ENCODE data around the gene CLPTM1. TPM values are rescaled to one million over a fixed set of nuclear protein-coding genes. Genes with fewer than 3 reads are reported as not detected.

The CLPTM1 gene
- total and polyA plus RNA-seq, 2 experiments from 2014 or later: 59.6 to 71.4 TPM

DNA sequence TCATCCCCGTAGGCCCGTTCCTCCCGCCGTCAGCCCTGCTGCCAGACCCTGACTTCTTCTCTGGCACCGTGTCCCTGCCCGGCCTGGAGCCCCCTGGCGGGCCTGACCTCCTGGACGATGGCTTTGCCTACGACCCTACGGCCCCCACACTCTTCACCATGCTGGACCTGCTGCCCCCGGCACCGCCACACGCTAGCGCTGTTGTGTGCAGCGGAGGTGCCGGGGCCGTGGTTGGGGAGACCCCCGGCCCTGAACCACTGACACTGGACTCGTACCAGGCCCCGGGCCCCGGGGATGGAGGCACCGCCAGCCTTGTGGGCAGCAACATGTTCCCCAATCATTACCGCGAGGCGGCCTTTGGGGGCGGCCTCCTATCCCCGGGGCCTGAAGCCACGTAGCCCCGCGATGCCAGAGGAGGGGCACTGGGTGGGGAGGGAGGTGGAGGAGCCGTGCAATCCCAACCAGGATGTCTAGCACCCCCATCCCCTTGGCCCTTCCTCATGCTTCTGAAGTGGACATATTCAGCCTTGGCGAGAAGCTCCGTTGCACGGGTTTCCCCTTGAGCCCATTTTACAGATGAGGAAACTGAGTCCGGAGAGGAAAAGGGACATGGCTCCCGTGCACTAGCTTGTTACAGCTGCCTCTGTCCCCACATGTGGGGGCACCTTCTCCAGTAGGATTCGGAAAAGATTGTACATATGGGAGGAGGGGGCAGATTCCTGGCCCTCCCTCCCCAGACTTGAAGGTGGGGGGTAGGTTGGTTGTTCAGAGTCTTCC is 82.4 kb downstream of the CLPTM1 start:
- TF ChIP-seq, protein P1, sequence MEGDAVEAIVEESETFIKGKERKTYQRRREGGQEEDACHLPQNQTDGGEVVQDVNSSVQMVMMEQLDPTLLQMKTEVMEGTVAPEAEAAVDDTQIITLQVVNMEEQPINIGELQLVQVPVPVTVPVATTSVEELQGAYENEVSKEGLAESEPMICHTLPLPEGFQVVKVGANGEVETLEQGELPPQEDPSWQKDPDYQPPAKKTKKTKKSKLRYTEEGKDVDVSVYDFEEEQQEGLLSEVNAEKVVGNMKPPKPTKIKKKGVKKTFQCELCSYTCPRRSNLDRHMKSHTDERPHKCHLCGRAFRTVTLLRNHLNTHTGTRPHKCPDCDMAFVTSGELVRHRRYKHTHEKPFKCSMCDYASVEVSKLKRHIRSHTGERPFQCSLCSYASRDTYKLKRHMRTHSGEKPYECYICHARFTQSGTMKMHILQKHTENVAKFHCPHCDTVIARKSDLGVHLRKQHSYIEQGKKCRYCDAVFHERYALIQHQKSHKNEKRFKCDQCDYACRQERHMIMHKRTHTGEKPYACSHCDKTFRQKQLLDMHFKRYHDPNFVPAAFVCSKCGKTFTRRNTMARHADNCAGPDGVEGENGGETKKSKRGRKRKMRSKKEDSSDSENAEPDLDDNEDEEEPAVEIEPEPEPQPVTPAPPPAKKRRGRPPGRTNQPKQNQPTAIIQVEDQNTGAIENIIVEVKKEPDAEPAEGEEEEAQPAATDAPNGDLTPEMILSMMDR (IDR thresholded peaks at IDR 0.05; ENCODE audit: low read depth, low read length): no peak
- H3K9me3 ChIP-seq (ENCODE audit: low read depth): no peaks in the 10 kb centered on the region
- DNase-seq (ENCODE audit: low read depth in 1 of 2, low spot score in 1 of 2): no peak
- no peak overlapping the region for H3K4me3 ChIP-seq
- H3K4me1 ChIP-seq (ENCODE audit: low read depth): peaks cover 6% of the 10 kb centered on the region
- peaks cover 8% of the 10 kb centered on the region for H3K36me3 ChIP-seq
- no peak overlapping the region for H3K27ac ChIP-seq
- no peaks in the 10 kb centered on the region for H3K27me3 ChIP-seq

DNA sequence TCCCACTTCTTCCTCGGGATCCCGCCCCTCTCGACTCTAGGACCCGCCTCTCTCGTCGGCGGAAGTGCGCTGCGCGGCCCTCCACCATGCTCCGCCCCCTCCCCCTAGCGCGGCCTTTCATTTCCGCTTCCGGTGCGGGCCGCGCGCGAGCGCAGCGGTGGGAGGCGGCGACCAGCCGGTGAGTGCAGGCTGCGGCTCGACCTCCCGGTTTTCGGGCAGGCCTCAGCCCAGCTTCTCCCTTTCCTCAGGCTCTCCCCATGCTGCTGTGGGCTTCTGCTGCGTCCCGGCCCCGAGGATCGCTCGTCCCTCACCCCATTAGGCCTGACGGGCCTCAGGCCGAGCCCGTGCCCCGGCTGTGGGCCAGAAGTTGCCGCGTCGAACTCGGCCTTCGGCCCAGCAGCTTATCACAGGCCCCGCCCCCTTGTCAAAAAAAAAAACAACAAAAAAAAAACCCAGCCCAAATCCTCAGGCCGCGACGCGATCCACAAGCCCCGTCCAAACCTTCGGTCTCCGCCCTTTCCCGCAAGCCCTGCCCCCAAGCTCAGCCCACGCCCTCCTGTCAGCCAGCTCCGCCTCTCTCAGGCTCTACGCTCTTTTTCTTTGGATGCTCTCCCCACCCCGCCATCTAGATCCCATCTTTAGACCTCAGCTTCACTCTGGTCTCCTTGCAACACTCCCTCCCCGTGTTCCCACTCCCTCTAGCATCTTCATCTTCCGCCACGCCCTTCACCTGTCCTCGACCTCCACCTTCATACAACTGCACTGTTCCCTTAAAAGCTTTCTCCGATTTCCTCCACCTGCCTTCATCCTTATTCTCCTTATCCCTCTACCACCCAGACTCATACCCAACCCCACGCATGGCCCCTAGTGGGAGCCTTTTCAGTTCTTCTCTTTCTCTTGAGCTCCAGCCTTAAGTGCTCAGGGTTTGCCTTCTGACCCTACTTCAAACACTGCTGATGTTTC is 84.0 kb downstream of the CLPTM1 start, which contains the start of gene CLASRP:
CLASRP (plus strand) TSS at position 115 of the 963 bp plus-strand sequence. CDS start 1,168 bp downstream, outside the sequence.
- Histone ChIP-seq H3K27ac (peak within 1 kb of the TSS; percentile 93), H3K27me3 (no peaks in the 10 kb centered on the region), H3K4me1 (ENCODE audit: low read depth) (peaks cover 6% of the 10 kb centered on the region), H3K4me3 (peak within 1 kb of the TSS; percentile 95), H3K9me3 (ENCODE audit: low read depth) (no peaks in the 10 kb centered on the region), H3K36me3 (peaks cover 16% of the 10 kb centered on the region)
- peak; percentile 94 to 95 for DNase-seq (ENCODE audit: low read depth in 1 of 2, low spot score in 1 of 2)
- TF ChIP-seq, protein P1 (IDR thresholded peaks at IDR 0.05; ENCODE audit: low read depth, low read length): peak; percentile 2

DNA sequence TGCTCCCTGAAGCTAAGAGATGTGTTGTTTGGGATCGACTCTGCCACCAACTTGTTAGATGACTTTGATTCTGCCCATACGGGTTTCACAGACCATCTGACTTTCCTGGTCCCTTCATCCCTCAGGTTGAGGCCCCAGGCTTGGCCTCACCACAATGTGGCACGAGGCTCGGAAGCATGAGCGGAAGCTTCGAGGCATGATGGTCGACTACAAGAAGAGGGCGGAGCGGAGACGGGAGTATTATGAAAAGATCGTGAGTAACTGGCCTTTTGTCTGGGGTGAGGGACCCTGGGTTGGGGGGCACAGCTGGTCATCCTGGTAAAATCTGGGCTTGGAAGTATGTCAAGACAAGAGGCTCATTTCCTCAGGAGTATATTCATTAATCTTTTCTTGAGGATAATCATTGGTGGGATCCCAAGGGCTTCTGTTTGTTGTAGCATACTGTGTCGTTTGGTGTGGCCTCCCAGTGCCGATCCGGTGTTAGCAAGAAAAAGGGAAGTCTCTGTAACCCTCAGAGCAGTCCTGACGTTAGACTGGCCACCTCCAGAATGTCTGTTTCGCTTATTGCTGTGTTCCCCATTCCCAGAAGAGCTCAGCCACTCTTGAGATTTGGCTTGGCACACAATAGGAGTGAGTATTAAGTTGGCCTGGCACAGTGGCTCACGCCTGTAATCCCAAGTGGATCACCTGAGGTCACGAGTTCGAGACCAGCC is 85.0 kb downstream of the CLPTM1 start:
- Histone ChIP-seq H3K27ac (no peak overlapping the region), H3K36me3 (peaks cover 26% of the 10 kb centered on the region), H3K9me3 (ENCODE audit: low read depth) (no peaks in the 10 kb centered on the region), H3K4me3 (no peak overlapping the region), H3K4me1 (ENCODE audit: low read depth) (peaks cover 6% of the 10 kb centered on the region), H3K27me3 (no peaks in the 10 kb centered on the region)
- no peak for DNase-seq (ENCODE audit: low read depth in 1 of 2, low spot score in 1 of 2)
- TF ChIP-seq, protein P1 (IDR thresholded peaks at IDR 0.05; ENCODE audit: low read depth, low read length): no peak

DNA sequence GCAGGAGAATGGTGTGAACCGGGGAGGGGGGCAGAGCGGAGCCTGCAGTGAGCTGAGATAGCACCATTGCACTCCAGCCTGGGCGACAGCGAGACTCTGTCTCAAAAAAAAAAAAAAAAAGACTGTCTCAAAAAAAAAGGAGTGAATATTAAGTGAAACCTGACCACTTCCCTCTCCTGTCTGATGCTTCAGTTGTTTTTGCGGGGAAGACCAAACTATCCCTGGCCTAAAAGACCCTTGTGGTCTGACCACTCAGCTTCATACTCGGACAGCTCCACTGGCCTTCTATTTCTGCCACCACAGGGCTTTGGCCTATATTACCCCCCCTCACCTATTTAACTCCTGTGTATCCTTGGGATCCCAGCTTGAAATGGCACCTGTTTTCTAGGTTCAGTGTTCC is 85.9 kb downstream of the CLPTM1 start:
- no peak for DNase-seq (ENCODE audit: low read depth in 1 of 2, low spot score in 1 of 2)
- H3K36me3 ChIP-seq: peaks cover 29% of the 10 kb centered on the region
- no peaks in the 10 kb centered on the region for H3K9me3 ChIP-seq (ENCODE audit: low read depth)
- TF ChIP-seq, protein P1 (IDR thresholded peaks at IDR 0.05; ENCODE audit: low read depth, low read length): no peak
- no peak overlapping the region for H3K4me3 ChIP-seq
- peaks cover 6% of the 10 kb centered on the region for H3K4me1 ChIP-seq (ENCODE audit: low read depth)
- no peaks in the 10 kb centered on the region for H3K27me3 ChIP-seq
- H3K27ac ChIP-seq: no peak overlapping the region

Other genes starting within 250 kb of the CLPTM1 start
- gene BCL3, start 206.7 kb upstream of the CLPTM1 start, total RNA-seq: 10.5 and 12.4 TPM in 2 replicates
- gene BCL3, start 206.7 kb upstream of the CLPTM1 start, polyA plus RNA-seq: 15.3 and 19.5 TPM in 2 replicates
- gene CBLC, start 177.5 kb upstream of the CLPTM1 start, total RNA-seq: not detected in 2 replicates
- gene CBLC, start 177.5 kb upstream of the CLPTM1 start, polyA plus RNA-seq: 0.11 TPM in 1 of 2 replicates, not detected in the other
- 338 TPM in 2 replicates for gene BCAM, start 146.3 kb upstream of the CLPTM1 start, total RNA-seq
- gene BCAM, start 146.3 kb upstream of the CLPTM1 start, polyA plus RNA-seq: 41.4 and 56.1 TPM in 2 replicates
- gene NECTIN2, start 109.1 kb upstream of the CLPTM1 start, total RNA-seq: 135 and 144 TPM in 2 replicates
- gene NECTIN2, start 109.1 kb upstream of the CLPTM1 start, polyA plus RNA-seq: 155 and 156 TPM in 2 replicates
- 119 and 150 TPM in 2 replicates for gene TOMM40, start 64.1 kb upstream of the CLPTM1 start, total RNA-seq
- gene TOMM40, start 64.1 kb upstream of the CLPTM1 start, polyA plus RNA-seq: 135 and 172 TPM in 2 replicates
- gene APOE, start 49.6 kb upstream of the CLPTM1 start, total RNA-seq: 908 and 1,026 TPM in 2 replicates
- 517 and 749 TPM in 2 replicates for gene APOE, start 49.6 kb upstream of the CLPTM1 start, polyA plus RNA-seq
- 13.0 and 27.1 TPM in 2 replicates for gene APOC1, start 40.8 kb upstream of the CLPTM1 start, total RNA-seq
- gene APOC1, start 40.8 kb upstream of the CLPTM1 start, polyA plus RNA-seq: 20.1 and 22.7 TPM in 2 replicates
- gene APOC4, start 13.1 kb upstream of the CLPTM1 start, total RNA-seq: not detected in 2 replicates
- gene APOC4, start 13.1 kb upstream of the CLPTM1 start, polyA plus RNA-seq: not detected in 2 replicates
- gene APOC2, start 9.3 kb upstream of the CLPTM1 start, total RNA-seq: not detected in 2 replicates
- 0.98 TPM in 1 of 2 replicates, not detected in the other for gene APOC2, start 9.3 kb upstream of the CLPTM1 start, polyA plus RNA-seq
- gene RELB, start 46.1 kb downstream of the CLPTM1 start, total RNA-seq: 3.1 TPM in 2 replicates
- 1.3 and 2.3 TPM in 2 replicates for gene RELB, start 46.1 kb downstream of the CLPTM1 start, polyA plus RNA-seq
- 45.5 and 149 TPM in 2 replicates for gene CLASRP, start 83.7 kb downstream of the CLPTM1 start, total RNA-seq
- 35.5 and 41.7 TPM in 2 replicates for gene CLASRP, start 83.7 kb downstream of the CLPTM1 start, polyA plus RNA-seq
- 0.85 and 3.4 TPM in 2 replicates for gene ZNF296, start 121.1 kb downstream of the CLPTM1 start, total RNA-seq
- 1.6 and 3.5 TPM in 2 replicates for gene ZNF296, start 121.1 kb downstream of the CLPTM1 start, polyA plus RNA-seq
- gene GEMIN7, start 123.9 kb downstream of the CLPTM1 start, total RNA-seq: 30.3 and 64.2 TPM in 2 replicates
- 77.9 and 81.3 TPM in 2 replicates for gene GEMIN7, start 123.9 kb downstream of the CLPTM1 start, polyA plus RNA-seq
- 51.8 and 64.9 TPM in 2 replicates for gene PPP1R37, start 137.8 kb downstream of the CLPTM1 start, total RNA-seq
- gene PPP1R37, start 137.8 kb downstream of the CLPTM1 start, polyA plus RNA-seq: 11.8 and 12.4 TPM in 2 replicates
- gene NKPD1, start 205.6 kb downstream of the CLPTM1 start, total RNA-seq: 1.1 and 3.3 TPM in 2 replicates
- gene NKPD1, start 205.6 kb downstream of the CLPTM1 start, polyA plus RNA-seq: 1.0 and 2.9 TPM in 2 replicates
- 67.4 and 123 TPM in 2 replicates for gene TRAPPC6A, start 222.9 kb downstream of the CLPTM1 start, total RNA-seq
- 155 and 227 TPM in 2 replicates for gene TRAPPC6A, start 222.9 kb downstream of the CLPTM1 start, polyA plus RNA-seq
- 4.8 and 6.5 TPM in 2 replicates for gene BLOC1S3, start 223.4 kb downstream of the CLPTM1 start, total RNA-seq
- gene BLOC1S3, start 223.4 kb downstream of the CLPTM1 start, polyA plus RNA-seq: 8.2 and 9.6 TPM in 2 replicates